AG04450 (cell line): Measurements from ENCODE around the gene THAP4. TPM values are rescaled to one million over a fixed set of nuclear protein-coding genes. Genes with fewer than 3 reads are reported as not detected.

Source experiments
- CTCF ChIA-PET: fragments of 300-600, 350-600 bp; formaldehyde crosslinking; extraction: SDS; loops from one replicate; lab custom pipeline; 2022; ENCODE audit warnings: antibody characterized with exemption, inconsistent platforms; lab: Charles Lee
- POLR2A ChIA-PET: fragments of 350-600 bp; formaldehyde crosslinking; extraction: SDS; loops from one replicate; lab custom pipeline; 2021; ENCODE audit warnings: antibody characterized with exemption, inconsistent platforms; lab: Yijun Ruan, JAX
- DNase-seq: peaks from one replicate; pipeline ENCODE4 v3.0.0-alpha.2; 2011; ENCODE audit warnings: low read depth, low spot score
- H3K27ac ChIP-seq: one replicate; pipeline ENCODE4 v1.5.1; 2012; ENCODE audit warnings: low read depth, low read length, control low read depth
- H3K27me3 ChIP-seq: one replicate; pipeline ENCODE4 v1.6.0; 2012; ENCODE audit warnings: low read length; ENCODE audit not compliant: control insufficient read depth, insufficient read depth
- H3K4me3 ChIP-seq: 2 replicates; pipeline ENCODE4 v1.5.1; 2011; ENCODE audit warnings: mild to moderate bottlenecking, low read depth, low read length, control low read depth
- H3K9me3 ChIP-seq: 2 replicates; pipeline ENCODE4 v1.5.1; 2012; ENCODE audit warnings: low read length; ENCODE audit not compliant: control insufficient read depth, insufficient read depth
- CTCF ChIP-seq: IDR thresholded peaks from 2 replicates; pipeline ENCODE4 v1.5.1; 2011; ENCODE audit warnings: low read depth, low read length, control low read depth, inconsistent platforms
- polyA plus RNA-seq: library from polyadenylated mRNA; depleted of rRNA; stranded (reverse); fragments of >200 nt; gene quantifications from 2 replicates; pipeline ENCODE4 v1.2.3, GENCODE V29; 2011

Gene THAP4
- polyA plus RNA-seq, 1 experiment = 23.7 TPM

GRCh38 chr2:241615041-241615440 is 21.9 kb downstream of the THAP4 start:
- no peak overlapping the region for H3K27ac ChIP-seq
- no peaks in the 10 kb centered on the region for H3K27me3 ChIP-seq
- POLR2A ChIA-PET = no interaction called here
- DNase-seq = no peak
- no peaks in the 10 kb centered on the region for H3K9me3 ChIP-seq
- CTCF ChIA-PET = interaction anchor here (0.6 kb wide), 1 partner anchor 24 kb away, joined by 3 read pairs; no protein-coding TSS in a partner anchor
- H3K4me3 ChIP-seq = no peak overlapping the region
- TF ChIP-seq CTCF = no peak

- ChIA-PET CTCF (no interaction called here), POLR2A (interaction anchor here (0.6 to 1.2 kb wide), 4 partner anchors 23 to 58 kb away, joined by 3 to 7 read pairs (median 5); partner anchors contain the start of gene ATG4B)
- no peaks in the 10 kb centered on the region for H3K27me3 ChIP-seq
- no peaks in the 10 kb centered on the region; the same call in 1 of the 2 replicates for H3K9me3 ChIP-seq
- no peak for DNase-seq
- H3K27ac ChIP-seq = no peak overlapping the region
- no peak for TF ChIP-seq CTCF
- H3K4me3 ChIP-seq = no peak overlapping the region
Observed at GRCh38 chr2:241613017-241613780, 23.8 kb downstream of the THAP4 start.

- no peak for TF ChIP-seq CTCF
- DNase-seq = no peak
- ChIA-PET POLR2A (interaction anchor here (0.7 to 1.2 kb wide), 3 partner anchors 22 to 47 kb away, joined by 4 to 7 read pairs (median 6); partner anchors contain the start of gene ATG4B), CTCF (no interaction called here)
- Histone ChIP-seq H3K27me3 (no peaks in the 10 kb centered on the region), H3K9me3 (no peaks in the 10 kb centered on the region; the same call in 1 of the 2 replicates), H3K27ac (no peak overlapping the region), H3K4me3 (no peak overlapping the region)
Observed at GRCh38 chr2:241612156-241613016, 24.6 kb downstream of the THAP4 start.

- no peaks in the 10 kb centered on the region for H3K27me3 ChIP-seq
- ChIA-PET CTCF (no interaction called here), POLR2A (interaction anchor here (0.5 kb wide), 1 partner anchor 89 kb away, joined by 4 read pairs; no protein-coding TSS in a partner anchor)
- H3K27ac ChIP-seq = peak overlapping the region; percentile 57
- DNase-seq = no peak
- no peak for TF ChIP-seq CTCF
- H3K4me3 ChIP-seq = no peak overlapping the region
- no peaks in the 10 kb centered on the region; the same call in 1 of the 2 replicates for H3K9me3 ChIP-seq
Observed at GRCh38 chr2:241611062-241611461, 25.9 kb downstream of the THAP4 start.
